Bronchus fibroblast of lung (primary cell): ENCODE data around the gene MROH8. TPM values are rescaled to one million over a fixed set of nuclear protein-coding genes. Genes with fewer than 3 reads are reported as not detected.

ENCODE experiments used
- total RNA-seq: library from RNA; depleted of rRNA; stranded (reverse); fragments of >200 nt; gene quantifications from 2 replicates; pipeline ENCODE4 v1.2.3, GENCODE V29; 2015

Gene MROH8
- 0.67 and 0.89 TPM in 2 replicates for total RNA-seq

DNA sequence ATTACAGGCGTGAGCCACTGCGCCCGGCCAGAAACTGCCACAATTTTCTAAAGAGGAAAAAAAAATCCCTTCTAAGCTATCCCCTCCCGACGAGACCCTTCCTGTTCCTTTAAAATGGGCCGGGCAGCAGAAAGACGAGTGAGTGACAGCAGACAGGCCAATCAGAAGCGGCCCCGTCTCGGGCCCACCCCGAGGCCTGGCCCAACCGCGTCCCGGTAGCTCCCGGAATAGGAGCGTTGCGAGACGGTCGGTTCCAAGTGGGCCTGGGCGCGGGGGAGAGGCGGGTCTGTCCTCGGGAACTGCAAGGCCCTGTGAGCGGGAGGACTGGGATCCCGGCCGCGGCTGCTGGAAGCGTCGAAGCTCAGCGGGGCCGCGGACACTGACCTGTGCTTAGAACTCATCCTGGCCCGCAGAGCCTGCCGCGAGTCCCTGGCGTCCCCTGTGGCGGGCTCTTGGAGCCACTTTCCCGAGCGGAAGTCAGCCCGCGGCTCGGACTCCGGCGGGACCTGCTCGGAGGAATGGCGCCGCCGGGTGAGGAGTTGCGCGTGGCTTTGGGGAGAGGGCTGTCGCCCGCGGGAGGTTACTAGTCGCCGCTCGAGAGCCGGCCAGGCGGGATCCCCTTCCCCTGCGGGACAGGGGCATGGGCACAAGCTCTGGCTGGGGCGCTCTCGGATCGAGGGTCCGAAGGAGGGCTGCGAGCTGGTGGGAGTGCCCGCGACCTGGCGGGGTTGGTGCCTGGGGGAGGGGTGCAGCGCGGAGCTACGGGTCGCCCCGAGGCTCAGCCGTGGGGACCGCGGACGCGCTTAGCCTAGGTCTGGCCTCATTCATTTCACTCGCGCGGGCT, at the start of gene MROH8, which contains the start of gene RPN2:
TSS of gene MROH8 (minus strand) at position 710 of the 844 bp plus-strand sequence.
TSS of gene RPN2 (plus strand) at position 492 of the 844 bp plus-strand sequence. CDS start at position 519, 27 bp downstream.

DNA sequence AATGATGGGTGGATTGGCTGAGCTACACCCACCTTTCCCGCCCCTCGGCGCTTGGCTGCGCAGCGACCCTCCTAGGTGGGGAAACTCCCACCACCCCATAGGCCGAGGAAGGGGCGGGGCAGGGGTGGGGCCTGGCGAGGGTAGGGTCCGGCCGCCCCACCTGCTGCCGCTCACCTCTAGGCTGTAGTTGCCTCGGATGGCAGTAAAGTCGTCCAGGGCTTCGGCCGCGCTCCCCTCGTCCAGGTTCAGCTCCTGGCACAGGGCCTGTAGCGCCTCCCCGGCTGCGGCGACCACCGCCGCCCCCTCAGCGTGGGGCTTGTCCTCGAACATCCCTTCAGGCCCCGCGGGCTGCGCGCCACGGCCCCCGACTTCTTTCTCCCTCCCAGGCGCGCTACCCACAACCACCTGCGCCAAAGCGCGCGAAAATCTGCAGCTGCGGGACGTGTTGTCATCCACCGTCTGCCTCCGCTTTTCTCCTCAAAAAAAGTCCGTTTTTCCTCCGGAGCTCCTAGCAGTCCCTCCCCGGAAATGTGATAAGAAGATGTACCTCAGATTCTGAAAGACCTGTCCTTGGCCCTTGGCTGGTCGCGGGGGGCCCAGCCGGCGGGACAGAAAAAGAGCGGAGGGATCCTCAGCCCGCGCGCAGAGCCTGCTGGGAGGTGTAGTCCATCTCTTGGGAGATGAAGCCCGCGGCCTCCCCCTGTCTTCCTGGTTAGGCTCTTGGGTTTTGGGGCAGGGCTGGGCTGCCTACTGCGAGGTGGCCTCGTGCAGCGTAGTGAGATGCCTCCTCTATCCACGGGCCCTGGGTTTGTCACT, 83.5 kb downstream of the MROH8 start, which contains the start of gene RBL1:
TSS of gene RBL1 (minus strand) at position 399 of the 816 bp plus-strand sequence. CDS start at position 330, 69 bp downstream.

Other genes with a start within 250 kb of the MROH8 start
- gene SAMHD1, start 227.8 kb downstream of the MROH8 start, total RNA-seq: 11.6 and 14.3 TPM in 2 replicates
- gene RBL1, start 83.6 kb downstream of the MROH8 start, total RNA-seq: 8.9 and 10.0 TPM in 2 replicates
- 211 and 215 TPM in 2 replicates for gene RPN2, start 218 bp downstream of the MROH8 start, total RNA-seq
- not detected in 2 replicates for gene GHRH, start 82.3 kb upstream of the MROH8 start, total RNA-seq
- 24.5 and 32.6 TPM in 2 replicates for gene MANBAL, start 110.1 kb upstream of the MROH8 start, total RNA-seq
- 10.0 and 10.9 TPM in 2 replicates for gene SRC, start 166.6 kb upstream of the MROH8 start, total RNA-seq